Keratinocyte (primary cell): ENCODE measurements around the gene DIPK1A. TPM values are rescaled to one million over a fixed set of nuclear protein-coding genes. Genes with fewer than 3 reads are reported as not detected.

Experiments
- DNase-seq: peaks from one replicate; pipeline ENCODE4 v3.0.0-alpha.2; 2011; ENCODE audit warnings: low read depth, missing footprints, low spot score
- FAIRE-seq: peaks from 2 replicates; lab custom pipeline; 2011; peaks lifted over from hg19 to GRCh38; lab: Jason Lieb, UNC
- H2AFZ ChIP-seq: 2 replicates; pipeline ENCODE4 v1.6.0; 2012; ENCODE audit warnings: low read length, control low read depth, inconsistent platforms; ENCODE audit not compliant: control insufficient read depth
- H3K27ac ChIP-seq: 2 replicates; pipeline ENCODE4 v1.5.1; 2011; ENCODE audit warnings: low read length; ENCODE audit not compliant: control insufficient read depth, insufficient read depth
- H3K27me3 ChIP-seq: 3 replicates; pipeline ENCODE4 v1.6.0; 2011; ENCODE audit warnings: low read length; ENCODE audit not compliant: control insufficient read depth, insufficient read depth; ENCODE audit errors: extremely low read depth
- H3K36me3 ChIP-seq, 2 experiments: 2 replicates in 1 of 2; 3 replicates in 1 of 2; pipeline ENCODE4 v1.5.1; 2011; ENCODE audit warnings: low read length in 2 of 2, mild to moderate bottlenecking in 1 of 2; ENCODE audit not compliant: control insufficient read depth in 2 of 2, insufficient read depth in 2 of 2; ENCODE audit errors: extremely low read depth in 1 of 2
- H3K4me1 ChIP-seq: 3 replicates; pipeline ENCODE4 v1.5.1; 2011; ENCODE audit warnings: low read length; ENCODE audit not compliant: control insufficient read depth, insufficient read depth; ENCODE audit errors: extremely low read depth
- H3K4me2 ChIP-seq: 3 replicates; pipeline ENCODE4 v1.6.0; 2011; ENCODE audit warnings: low read depth, low read length; ENCODE audit not compliant: control insufficient read depth, insufficient read depth; ENCODE audit errors: extremely low read depth
- H3K4me3 ChIP-seq, 3 experiments: fragments of 200-600 bp in 1 of 3; sonication (generic) in 1 of 3; 2 replicates in 2 of 3; 3 replicates in 1 of 3; pipeline ENCODE4 v1.5.1; 2011 to 2016; ENCODE audit warnings: low read length in 3 of 3, mild to moderate bottlenecking in 3 of 3, control low read depth in 2 of 3, inconsistent platforms in 1 of 3, low read depth in 1 of 3, mixed read lengths in 1 of 3, mixed run types in 1 of 3, moderate library complexity in 1 of 3; ENCODE audit not compliant: control insufficient read depth in 2 of 3, insufficient read depth in 2 of 3; ENCODE audit errors: extremely low read depth in 1 of 3
- H3K79me2 ChIP-seq: 2 replicates; pipeline ENCODE4 v1.6.0; 2012; ENCODE audit warnings: low read length; ENCODE audit not compliant: control insufficient read depth, insufficient read depth
- H3K9ac ChIP-seq: 3 replicates; pipeline ENCODE4 v1.6.0; 2011; ENCODE audit warnings: low read length; ENCODE audit not compliant: control insufficient read depth, insufficient read depth; ENCODE audit errors: extremely low read depth
- H3K9me1 ChIP-seq: 3 replicates; pipeline ENCODE4 v1.6.0; 2011; ENCODE audit warnings: low read length; ENCODE audit not compliant: control insufficient read depth, insufficient read depth; ENCODE audit errors: extremely low read depth
- H3K9me3 ChIP-seq: 2 replicates; pipeline ENCODE4 v1.5.1; 2012; ENCODE audit warnings: low read depth, low read length; ENCODE audit not compliant: control insufficient read depth
- H4K20me1 ChIP-seq: 3 replicates; pipeline ENCODE4 v1.6.0; 2011; ENCODE audit warnings: low read length; ENCODE audit not compliant: control insufficient read depth, insufficient read depth; ENCODE audit errors: extremely low read depth
- CTCF ChIP-seq, 3 experiments: IDR thresholded peaks in 1 of 3; conservative IDR thresholded peaks in 1 of 3; optimal IDR thresholded peaks in 1 of 3; 2 replicates in 2 of 3; 3 replicates in 1 of 3; pipeline versions ENCODE3 to v1.5.1; 2011; ENCODE audit warnings: low read length in 3 of 3, mild to moderate bottlenecking in 3 of 3, moderate library complexity in 2 of 3, control low read depth in 1 of 3, inconsistent platforms in 1 of 3; ENCODE audit not compliant: insufficient read depth in 2 of 3; ENCODE audit errors: extremely low read depth in 1 of 3
- EZH2 ChIP-seq: IDR thresholded peaks from one replicate; pipeline ENCODE4 v1.6.1; 2012; ENCODE audit warnings: inconsistent platforms, mild to moderate bottlenecking, low read length, moderate library complexity
- dilution Hi-C: fragments of 300-500 bp; cut with MboI; formaldehyde crosslinking; loops from one replicate; pipeline ENCODE4 v1.7.0; 2020; ENCODE audit warnings: low sequenced_read_pairs; ENCODE audit not compliant: extremely low pct_ligation_motif_present
- polyA plus RNA-seq, 5 experiments: library from polyadenylated mRNA; depleted of rRNA in 3 of 5; stranded (reverse) in 3 of 5; stranded (forward) in 1 of 5; unstranded in 1 of 5; fragments of >200 nt; gene quantifications; 1 replicate in 1 of 5; 2 replicates in 3 of 5; 3 replicates in 1 of 5; pipeline versions ENCODE4 v1.2.1 to v1.2.3, GENCODE V29; 2011 to 2012; ENCODE audit warnings: missing spikeins in 2 of 5, low read depth in 1 of 5, low replicate concordance in 1 of 5

DIPK1A gene
- polyA plus RNA-seq, 1 donor (not counting 4 experiments of a cell fraction or from before 2014, with no cell fraction given), result 22.0 TPM

- DNase-seq (no peak), FAIRE-seq (no peak)
- H2AFZ ChIP-seq, result no peak overlapping the region
- H3K4me3 ChIP-seq, result no peak overlapping the region
- peaks cover 9% of the 10 kb centered on the region for H3K4me1 ChIP-seq
- dilution Hi-C loops, result no loop called here
- no peaks in the 10 kb centered on the region for H3K9me1 ChIP-seq
- no peaks in the 10 kb centered on the region for H3K27me3 ChIP-seq
- H3K27ac ChIP-seq, result no peak overlapping the region
- no peaks in the 10 kb centered on the region for H3K9me3 ChIP-seq
- no peak overlapping the region for H3K9ac ChIP-seq
- no peaks in the 10 kb centered on the region for H3K79me2 ChIP-seq
- no peaks in the 10 kb centered on the region for H3K36me3 ChIP-seq
- TF ChIP-seq EZH2, result no peak
- no peak for TF ChIP-seq CTCF (optimal IDR thresholded peaks at IDR 0.05 in 1 of 3, IDR thresholded peaks at IDR 0.05 in 1 of 3, conservative IDR thresholded peaks at IDR 0.05 in 1 of 3; ENCODE audit: extremely low read depth in 1 of 3, insufficient read depth in 2 of 3, low read length in 3 of 3)
- no peaks in the 10 kb centered on the region for H4K20me1 ChIP-seq
- H3K4me2 ChIP-seq, result no peak overlapping the region
Observed at GRCh38 chr1:92881391-92881790, 79.9 kb downstream of the DIPK1A start.

GRCh38 chr1:92879316-92879968, 81.8 kb downstream of the DIPK1A start:
- H4K20me1 ChIP-seq, result no peaks in the 10 kb centered on the region

More at GRCh38 chr1:92879316-92879968, 81.8 kb downstream of the DIPK1A start:
- no peaks in the 10 kb centered on the region for H3K9me1 ChIP-seq
- H3K27me3 ChIP-seq, result no peaks in the 10 kb centered on the region
- no peak for TF ChIP-seq EZH2
- TF ChIP-seq CTCF (optimal IDR thresholded peaks at IDR 0.05 in 1 of 3, IDR thresholded peaks at IDR 0.05 in 1 of 3, conservative IDR thresholded peaks at IDR 0.05 in 1 of 3; ENCODE audit: extremely low read depth in 1 of 3, insufficient read depth in 2 of 3, low read length in 3 of 3), result no peak
- dilution Hi-C loops, result no loop called here
- H3K9me3 ChIP-seq, result no peaks in the 10 kb centered on the region
- DNase-seq, result no peak
- peaks cover 9% of the 10 kb centered on the region for H3K4me1 ChIP-seq
- H3K4me2 ChIP-seq, result no peak overlapping the region
- H3K4me3 ChIP-seq, result no peak overlapping the region
- no peak for FAIRE-seq
- H2AFZ ChIP-seq, result no peak overlapping the region
- H3K27ac ChIP-seq, result no peak overlapping the region
- H3K36me3 ChIP-seq, result peaks cover 0 to 5% of the 10 kb centered on the region in 2 experiments
- no peak overlapping the region for H3K9ac ChIP-seq
- H3K79me2 ChIP-seq, result no peaks in the 10 kb centered on the region
